Measurements from ENCODE around the gene GJA3.

The GJA3 gene

GRCh38 chr13:20142927-20143480 is 17.8 kb downstream of the GJA3 start:
- no peak for DNase-seq (ENCODE audit: low read depth)
- H3K4me3 ChIP-seq (ENCODE audit: control insufficient read depth, low read depth, low read length): no peak overlapping the region
- TF ChIP-seq, protein P1, sequence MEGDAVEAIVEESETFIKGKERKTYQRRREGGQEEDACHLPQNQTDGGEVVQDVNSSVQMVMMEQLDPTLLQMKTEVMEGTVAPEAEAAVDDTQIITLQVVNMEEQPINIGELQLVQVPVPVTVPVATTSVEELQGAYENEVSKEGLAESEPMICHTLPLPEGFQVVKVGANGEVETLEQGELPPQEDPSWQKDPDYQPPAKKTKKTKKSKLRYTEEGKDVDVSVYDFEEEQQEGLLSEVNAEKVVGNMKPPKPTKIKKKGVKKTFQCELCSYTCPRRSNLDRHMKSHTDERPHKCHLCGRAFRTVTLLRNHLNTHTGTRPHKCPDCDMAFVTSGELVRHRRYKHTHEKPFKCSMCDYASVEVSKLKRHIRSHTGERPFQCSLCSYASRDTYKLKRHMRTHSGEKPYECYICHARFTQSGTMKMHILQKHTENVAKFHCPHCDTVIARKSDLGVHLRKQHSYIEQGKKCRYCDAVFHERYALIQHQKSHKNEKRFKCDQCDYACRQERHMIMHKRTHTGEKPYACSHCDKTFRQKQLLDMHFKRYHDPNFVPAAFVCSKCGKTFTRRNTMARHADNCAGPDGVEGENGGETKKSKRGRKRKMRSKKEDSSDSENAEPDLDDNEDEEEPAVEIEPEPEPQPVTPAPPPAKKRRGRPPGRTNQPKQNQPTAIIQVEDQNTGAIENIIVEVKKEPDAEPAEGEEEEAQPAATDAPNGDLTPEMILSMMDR (conservative IDR thresholded peaks at IDR 0.05; ENCODE audit: control insufficient read depth, insufficient read depth, low read depth, low read length): no peak

DNA sequence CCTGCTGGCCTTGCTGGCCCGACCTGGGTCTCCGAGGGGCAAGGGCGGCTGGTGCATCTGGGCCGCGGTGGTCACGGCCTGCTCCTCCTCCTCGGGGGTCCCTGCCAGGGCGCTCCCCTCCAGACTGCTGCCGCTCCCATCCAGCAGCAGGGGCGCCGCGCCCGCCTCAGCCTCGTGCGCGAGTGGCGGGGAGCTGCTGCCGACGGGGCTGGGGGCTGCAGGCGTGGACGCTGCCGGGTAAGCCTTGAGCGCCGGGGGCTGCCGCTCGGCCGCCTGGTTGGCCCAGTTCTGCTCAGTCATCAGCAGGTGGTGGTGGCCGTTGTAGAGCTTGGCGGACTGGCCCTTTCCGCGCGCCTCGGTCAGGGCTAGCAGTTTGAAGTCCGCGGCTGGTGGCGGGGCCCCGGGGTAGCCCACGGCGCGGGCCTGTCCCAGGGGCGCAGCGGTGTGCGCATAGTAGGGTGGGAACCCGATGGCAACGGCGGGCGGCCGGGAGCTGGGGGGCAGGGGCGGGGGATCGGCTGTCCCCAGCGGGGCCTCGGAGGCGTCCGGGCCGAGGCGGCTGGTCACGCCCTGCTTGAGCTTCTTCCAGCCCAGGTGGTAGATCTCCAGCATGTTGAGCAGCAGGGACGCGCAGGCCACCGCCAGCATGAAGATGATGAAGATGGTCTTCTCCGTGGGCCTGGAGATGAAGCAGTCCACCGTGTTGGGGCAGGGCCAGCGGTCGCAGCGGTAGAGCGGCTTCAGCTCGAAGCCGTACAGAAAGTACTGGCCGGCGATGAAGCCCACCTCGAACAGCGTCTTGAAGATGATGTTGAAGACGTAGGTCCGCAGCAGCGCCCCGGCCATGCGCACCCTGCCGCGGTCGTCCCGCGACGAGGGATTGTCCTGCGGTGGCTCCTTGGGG is 18.6 kb downstream of the GJA3 start:
- TF ChIP-seq, protein P1 (conservative IDR thresholded peaks at IDR 0.05; ENCODE audit: control insufficient read depth, insufficient read depth, low read depth, low read length): no peak
- no peak overlapping the region for H3K4me3 ChIP-seq (ENCODE audit: control insufficient read depth, low read depth, low read length)
- no peak for DNase-seq (ENCODE audit: low read depth)

- no peak overlapping the region for H3K4me3 ChIP-seq (ENCODE audit: control insufficient read depth, low read depth, low read length)
- no peak for DNase-seq (ENCODE audit: low read depth)
- TF ChIP-seq, protein P1 (conservative IDR thresholded peaks at IDR 0.05; ENCODE audit: control insufficient read depth, insufficient read depth, low read depth, low read length): no peak
These were observed 19.4 kb downstream of the GJA3 start for GRCh38 chr13:20141238-20142022.

- no peak overlapping the region for H3K4me3 ChIP-seq (ENCODE audit: control insufficient read depth, low read depth, low read length)
- DNase-seq (ENCODE audit: low read depth): no peak
- TF ChIP-seq, protein P1 (conservative IDR thresholded peaks at IDR 0.05; ENCODE audit: control insufficient read depth, insufficient read depth, low read depth, low read length): no peak
These were observed 20.4 kb downstream of the GJA3 start for GRCh38 chr13:20140487-20140886.

GRCh38 chr13:20137875-20138274 is 23.0 kb downstream of the GJA3 start:
- TF ChIP-seq, protein P1 (conservative IDR thresholded peaks at IDR 0.05; ENCODE audit: control insufficient read depth, insufficient read depth, low read depth, low read length): no peak
- no peak overlapping the region for H3K4me3 ChIP-seq (ENCODE audit: control insufficient read depth, low read depth, low read length)
- no peak for DNase-seq (ENCODE audit: low read depth)

DNA sequence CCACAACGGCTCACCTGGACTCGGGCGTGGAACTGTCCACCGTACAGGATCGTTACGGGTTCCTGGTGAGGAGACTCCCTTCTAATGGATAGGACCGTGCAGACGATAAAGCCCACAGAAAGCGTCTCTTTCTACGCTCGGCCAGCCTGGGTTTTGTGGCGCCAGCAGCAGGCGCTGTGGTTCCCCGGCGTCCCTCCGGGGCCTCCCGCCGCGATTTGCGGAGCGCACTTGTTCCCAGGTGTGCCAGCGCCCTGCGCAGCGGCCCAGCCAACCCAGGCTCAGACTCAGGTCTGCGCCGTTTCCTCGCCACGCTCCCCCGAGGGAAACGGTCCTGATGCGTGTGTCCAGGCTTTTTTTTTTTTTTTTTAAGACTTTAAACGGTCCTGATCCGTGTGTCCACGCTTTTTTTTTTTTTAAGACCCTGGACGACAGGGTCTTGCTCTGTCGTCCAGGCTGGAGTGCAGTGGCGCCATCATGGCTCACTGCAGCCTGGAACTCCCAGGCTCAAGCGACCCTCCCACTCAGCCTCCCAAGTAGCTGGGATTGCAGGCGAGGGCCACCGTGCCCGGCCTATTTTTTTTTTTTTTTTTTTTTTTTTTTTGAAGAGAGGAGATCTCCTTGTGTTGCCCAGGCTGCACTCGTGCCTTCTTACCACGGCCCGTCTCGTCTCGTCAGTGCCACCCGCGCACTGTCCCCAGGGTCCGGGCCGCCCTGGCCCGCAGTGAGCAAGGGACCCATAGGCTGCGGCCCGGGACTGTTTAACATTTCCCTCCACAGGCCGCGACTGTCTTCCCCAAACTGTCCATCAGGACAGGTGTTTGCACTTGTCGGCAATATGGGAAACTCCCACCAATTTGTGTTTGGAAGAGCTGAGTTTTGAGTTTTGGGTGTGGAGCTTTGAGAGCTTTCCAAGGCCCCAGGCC is 23.8 kb downstream of the GJA3 start:
- H3K4me3 ChIP-seq (ENCODE audit: control insufficient read depth, low read depth, low read length): no peak overlapping the region
- peak; percentile 19 for DNase-seq (ENCODE audit: low read depth)
- TF ChIP-seq, protein P1 (conservative IDR thresholded peaks at IDR 0.05; ENCODE audit: control insufficient read depth, insufficient read depth, low read depth, low read length): peak; percentile 45

Data from fibroblast of mammary gland (primary cell).